IMR-90 (cell line): ENCODE data around the gene MEGF11. TPM values are rescaled to one million over a fixed set of nuclear protein-coding genes. Genes with fewer than 3 reads are reported as not detected.

Experiments
- ATAC-seq: fragments of 200-7000 bp; cut with Tn5 transposase; 2 replicates; pipeline ENCODE4 v1.9.1; 2020; ENCODE audit warnings: low read depth, mild to moderate bottlenecking, moderate library complexity
- BruUV-seq: library from RNA; stranded (reverse); fragments of 400-500 nt; replicated peaks from 2 replicates; lab custom pipeline; 2021; lab: Mats Ljungman, UMichigan
- CTCF ChIA-PET: fragments of 300-600 bp; formaldehyde crosslinking; extraction: SDS; loops from one replicate; lab custom pipeline; 2021; ENCODE audit warnings: antibody characterized with exemption; lab: Yijun Ruan, JAX
- POLR2A ChIA-PET: fragments of 300-600 bp; sonication (Branson Sonifier 250); formaldehyde crosslinking; loops from one replicate; lab custom pipeline; 2022; ENCODE audit warnings: antibody characterized with exemption; ENCODE audit not compliant: unreplicated experiment; lab: Charles Lee
- DNase-seq: peaks from one replicate; pipeline ENCODE4 v3.0.0; 2013
- H2AFZ ChIP-seq: replicated peaks from 2 replicates; pipeline ENCODE3; 2013; ENCODE audit warnings: low read length, mild to moderate bottlenecking; ENCODE audit not compliant: poor library complexity
- H2AK5ac ChIP-seq: 2 replicates; pipeline ENCODE4 v1.6.1; 2013; ENCODE audit warnings: low read depth, low read length, inconsistent platforms
- H2AK9ac ChIP-seq: replicated peaks from 2 replicates; pipeline ENCODE3; 2013; ENCODE audit warnings: mild to moderate bottlenecking, low read depth, low read length, moderate library complexity; ENCODE audit not compliant: poor library complexity
- H2BK120ac ChIP-seq: 2 replicates; pipeline ENCODE4 v1.6.1; 2013; ENCODE audit warnings: low read depth, low read length, inconsistent platforms
- H2BK15ac ChIP-seq: 3 replicates; pipeline ENCODE4 v1.6.1; 2013; ENCODE audit warnings: low read depth, low read length, inconsistent platforms
- H2BK20ac ChIP-seq: 2 replicates; pipeline ENCODE4 v1.6.1; 2013; ENCODE audit warnings: low read depth, mild to moderate bottlenecking, inconsistent platforms, low read length, moderate library complexity
- H2BK5ac ChIP-seq: 2 replicates; pipeline ENCODE4 v1.6.1; 2013; ENCODE audit warnings: mild to moderate bottlenecking, low read depth, low read length, inconsistent platforms; ENCODE audit not compliant: poor library complexity, severe bottlenecking
- H3K14ac ChIP-seq: replicated peaks from 2 replicates; pipeline ENCODE4 v1.6.1; 2013; ENCODE audit warnings: low read depth, low read length, inconsistent platforms
- H3K18ac ChIP-seq: 2 replicates; pipeline ENCODE4 v1.6.1; 2013; ENCODE audit warnings: low read depth, low read length, control low read depth
- H3K23ac ChIP-seq: 2 replicates; pipeline ENCODE4 v1.6.1; 2013; ENCODE audit warnings: low read depth, low read length, inconsistent platforms
- H3K27ac ChIP-seq: 2 replicates; pipeline ENCODE4 v1.5.1; 2013; ENCODE audit warnings: mild to moderate bottlenecking, control low read depth, low read length; ENCODE audit not compliant: insufficient read depth
- H3K27me3 ChIP-seq: 2 replicates; pipeline ENCODE4 v1.6.1; 2013; ENCODE audit warnings: low read length; ENCODE audit not compliant: control insufficient read depth, insufficient read depth
- H3K36me3 ChIP-seq: 2 replicates; pipeline ENCODE4 v1.6.1; 2013; ENCODE audit warnings: low read length, mixed read lengths; ENCODE audit not compliant: control insufficient read depth, insufficient read depth
- H3K4ac ChIP-seq: 2 replicates; pipeline ENCODE4 v1.6.1; 2013; ENCODE audit warnings: low read depth, low read length, inconsistent platforms
- H3K4me1 ChIP-seq: 2 replicates; pipeline ENCODE4 v1.6.1; 2013; ENCODE audit warnings: low read length, mixed read lengths; ENCODE audit not compliant: control insufficient read depth, insufficient read depth
- H3K4me2 ChIP-seq: 2 replicates; pipeline ENCODE4 v1.6.1; 2013; ENCODE audit warnings: low read depth, mild to moderate bottlenecking, control low read depth, low read length, moderate library complexity
- H3K4me3 ChIP-seq: 2 replicates; pipeline ENCODE4 v1.5.1; 2013; ENCODE audit warnings: low read depth, mild to moderate bottlenecking, control low read depth, low read length, moderate library complexity; ENCODE audit not compliant: insufficient read depth
- H3K56ac ChIP-seq: 2 replicates; pipeline ENCODE4 v1.6.1; 2013; ENCODE audit warnings: low read length, inconsistent platforms; ENCODE audit not compliant: insufficient read depth; ENCODE audit errors: extremely low read depth
- H3K79me1 ChIP-seq, 2 experiments: 2 replicates each; pipeline ENCODE4 v1.6.1; 2013; ENCODE audit warnings: low read length in 2 of 2, inconsistent platforms in 1 of 2, low read depth in 1 of 2
- H3K9ac ChIP-seq: 2 replicates; pipeline ENCODE4 v1.6.1; 2013; ENCODE audit warnings: low read depth, low read length, control low read depth
- H3K9me1 ChIP-seq: 2 replicates; pipeline ENCODE4 v1.6.1; 2013; ENCODE audit warnings: low read length, inconsistent platforms; ENCODE audit not compliant: insufficient read depth
- H3K9me3 ChIP-seq: 2 replicates; pipeline ENCODE4 v1.6.1; 2013; ENCODE audit warnings: low read length; ENCODE audit not compliant: control insufficient read depth, insufficient read depth
- H4K20me1 ChIP-seq: 2 replicates; pipeline ENCODE4 v1.6.1; 2013; ENCODE audit warnings: low read length, inconsistent platforms; ENCODE audit not compliant: insufficient read depth
- H4K5ac ChIP-seq: 2 replicates; pipeline ENCODE4 v1.6.1; 2013; ENCODE audit warnings: mild to moderate bottlenecking, low read depth, low read length, control low read depth
- H4K8ac ChIP-seq, 2 experiments: 2 replicates each; pipeline ENCODE4 v1.6.1; 2013; ENCODE audit warnings: low read depth in 2 of 2, low read length in 2 of 2, control low read depth in 1 of 2, inconsistent platforms in 1 of 2
- H4K91ac ChIP-seq: 2 replicates; pipeline ENCODE4 v1.6.1; 2013; ENCODE audit warnings: low read depth, low read length, inconsistent platforms; ENCODE audit not compliant: insufficient read depth
- ELK1 ChIP-seq: fragments of 150-350 bp; IDR thresholded peaks from 2 replicates; pipeline ENCODE4 v1.6.1; 2016; ENCODE audit warnings: low read depth, mild to moderate bottlenecking, low read length, moderate library complexity, borderline replicate concordance
- MAFK ChIP-seq: IDR thresholded peaks from 2 replicates; pipeline ENCODE4 v1.6.1; 2012; ENCODE audit warnings: low read depth, low read length, improper control_type of control experiment
- MXI1 ChIP-seq: IDR thresholded peaks from 2 replicates; pipeline ENCODE4 v1.6.1; 2012; ENCODE audit warnings: low read depth, mild to moderate bottlenecking, low read length, moderate library complexity, borderline replicate concordance
- RAD21 ChIP-seq: IDR thresholded peaks from 2 replicates; pipeline ENCODE4 v1.6.1; 2012; ENCODE audit warnings: low read length, improper control_type of control experiment
- RFX5 ChIP-seq: IDR thresholded peaks from 2 replicates; pipeline ENCODE4 v1.8.0; 2012; ENCODE audit warnings: low read depth, mild to moderate bottlenecking, low read length, moderate library complexity
- WGBS, 2 experiments: methylation state at CpG; one replicate each; pipeline versions ENCODE4 v1.1.5 to v1.1.7; 2013; ENCODE audit warnings: missing lambda C conversion rate in 2 of 2; ENCODE audit not compliant: insufficient read length in 1 of 2; ENCODE audit errors: extremely low coverage in 2 of 2; 5-methylcytosine and 5-hydroxymethylcytosine counted together
- dilution Hi-C: fragments of 300-500 bp; cut with HindIII; formaldehyde crosslinking; loops from one replicate; pipeline ENCODE4 v1.14.3; 2018; ENCODE audit warnings: low sequenced_read_pairs; ENCODE audit not compliant: unreplicated experiment
- in situ Hi-C: fragments of 300-500 bp; cut with MboI; formaldehyde crosslinking; loops from 3 replicates; pipeline ENCODE4 v1.14.3; 2019; ENCODE audit warnings: low sequenced_read_pairs, inconsistent platforms, mixed read lengths
- intact Hi-C: fragments of 100-400 bp; cut with micrococcal nuclease; formaldehyde crosslinking; loops from 2 replicates; pipeline ENCODE4 v1.10.0; 2022
- polyA plus RNA-seq, 3 experiments: library from polyadenylated mRNA; depleted of rRNA; stranded (reverse); fragments of >200 nt; gene quantifications; 2 replicates each; pipeline ENCODE4 v1.2.3, GENCODE V29; 2012; ENCODE audit warnings: low replicate concordance in 1 of 3
- total RNA-seq: library from RNA; depleted of rRNA; stranded (reverse); fragments of >200 nt; gene quantifications from 2 replicates; pipeline ENCODE4 v1.2.3, GENCODE V29; 2012

MEGF11 gene
- total and polyA plus RNA-seq, 2 of the 4 experiments (the other 2 are of a cell fraction): not detected

GRCh38 chr15:66235866-66236265 lies 17.7 kb downstream of the MEGF11 start:
- no peaks in the 10 kb centered on the region for H3K79me1 ChIP-seq
- POLR2A ChIA-PET: no interaction called here
- no peak overlapping the region for H4K8ac ChIP-seq
- H3K4ac ChIP-seq: no peak overlapping the region
- no peak overlapping the region for H2BK15ac ChIP-seq
- no peak overlapping the region for H2BK20ac ChIP-seq
- no peak overlapping the region for H3K27ac ChIP-seq
- H4K20me1 ChIP-seq: no peaks in the 10 kb centered on the region
- CTCF ChIA-PET: no interaction called here
- no peaks in the 10 kb centered on the region for H3K4me1 ChIP-seq
- no peak overlapping the region for H3K56ac ChIP-seq
- no TSS peak for BruUV-seq
- no peaks in the 10 kb centered on the region for H3K9me3 ChIP-seq
- no peak overlapping the region for H3K23ac ChIP-seq
- no peak overlapping the region for H3K4me3 ChIP-seq
- no peak overlapping the region for H2BK120ac ChIP-seq
- intact Hi-C loops (no loop called here), in situ Hi-C loops (no loop called here), dilution Hi-C loops (no loop called here)
- H3K18ac ChIP-seq: no peak overlapping the region
- TF ChIP-seq MXI1 (no peak), RAD21 (no peak), ELK1 (no peak), RFX5 (no peak), MAFK (no peak)
- H3K27me3 ChIP-seq: peaks cover 44% of the 10 kb centered on the region
- H3K9ac ChIP-seq: no peak overlapping the region
- H3K36me3 ChIP-seq: no peaks in the 10 kb centered on the region
- no peak overlapping the region for H2AFZ ChIP-seq
- no peak overlapping the region for H2AK5ac ChIP-seq
- ATAC-seq (no peak), DNase-seq (no peak)
- H3K4me2 ChIP-seq: no peak overlapping the region
- H4K91ac ChIP-seq: no peak overlapping the region
- H2BK5ac ChIP-seq: no peak overlapping the region
- no peak overlapping the region for H3K14ac ChIP-seq
- H2AK9ac ChIP-seq: no peak overlapping the region
- H3K9me1 ChIP-seq: no peaks in the 10 kb centered on the region; the same call in 1 of the 2 replicates
- H4K5ac ChIP-seq: no peak overlapping the region
- WGBS, 2 experiments: 67% methylated on average over 1 of the region's 2 CpGs; no CpG with 5 or more reads in 1 of the 2 experiments
